Mesothelial cell of epicardium (in vitro differentiated cells): ENCODE results near the gene PRSS37. TPM values are rescaled to one million over a fixed set of nuclear protein-coding genes. Genes with fewer than 3 reads are reported as not detected.

ENCODE experiments used
- DNase-seq, 2 experiments: peaks; one replicate each; pipeline ENCODE4 v3.0.0; 2021; ENCODE audit warnings: low spot score in 2 of 2; ENCODE audit not compliant: unreplicated experiment in 2 of 2
- H3K27ac Mint-ChIP-seq: 2 replicates; pipeline ENCODE4 v1.8.0; 2021; ENCODE audit warnings: mixed read lengths
- H3K27me3 Mint-ChIP-seq: 2 replicates; pipeline ENCODE4 v1.8.0; 2021; ENCODE audit warnings: low read depth, mixed read lengths
- H3K36me3 Mint-ChIP-seq: 2 replicates; pipeline ENCODE4 v1.8.0; 2021; ENCODE audit warnings: mixed read lengths
- H3K4me1 Mint-ChIP-seq: 2 replicates; pipeline ENCODE4 v1.8.0; 2021; ENCODE audit warnings: mixed read lengths
- H3K4me3 Mint-ChIP-seq: 2 replicates; pipeline ENCODE4 v1.8.0; 2021; ENCODE audit warnings: mild to moderate bottlenecking, moderate library complexity, mixed read lengths
- H3K9me3 Mint-ChIP-seq: 2 replicates; pipeline ENCODE4 v1.8.0; 2021; ENCODE audit warnings: mixed read lengths
- total RNA-seq: library from RNA; stranded (reverse); gene quantifications from 3 replicates; pipeline ENCODE4 v1.2.1, GENCODE V29; 2021
- TF ChIP-seq, protein P1 (sequence below): fragments of 200-600 bp; sonication (generic); IDR thresholded peaks from one replicate; pipeline ENCODE4 v1.5.0; 2021; ENCODE audit warnings: antibody characterized with exemption; ENCODE audit not compliant: unreplicated experiment

The PRSS37 gene
- total RNA-seq, 1 donor from 2014 or later: not detected

DNA sequence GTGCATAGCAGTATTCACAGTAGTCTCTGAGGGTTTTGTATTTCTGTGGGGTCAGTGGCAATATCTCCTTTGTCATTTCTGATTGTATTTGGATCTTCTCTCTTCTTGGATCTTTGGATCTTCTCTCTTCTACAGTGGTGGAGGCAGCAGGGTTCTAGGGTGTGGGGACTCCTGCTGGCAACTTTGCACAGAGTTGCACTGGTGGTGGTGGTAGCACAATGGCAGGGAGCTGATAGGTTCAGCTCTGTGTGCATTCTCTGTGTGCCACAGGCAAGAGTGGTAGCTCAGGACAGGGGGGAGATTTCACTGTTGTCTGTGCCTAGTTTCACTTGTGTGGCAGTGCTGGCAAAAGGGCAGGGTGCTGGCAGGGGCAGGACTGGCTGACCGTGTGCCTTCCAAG lies 35.1 kb upstream of the PRSS37 start:
- Mint-ChIP-seq H3K27me3 (peaks cover 3% of the 10 kb centered on the region), H3K9me3 (peaks cover 4% of the 10 kb centered on the region), H3K4me1 (no peaks in the 10 kb centered on the region), H3K36me3 (no peaks in the 10 kb centered on the region), H3K27ac (no peak overlapping the region), H3K4me3 (no peak overlapping the region)
- DNase-seq: no peak
- TF ChIP-seq, protein P1, sequence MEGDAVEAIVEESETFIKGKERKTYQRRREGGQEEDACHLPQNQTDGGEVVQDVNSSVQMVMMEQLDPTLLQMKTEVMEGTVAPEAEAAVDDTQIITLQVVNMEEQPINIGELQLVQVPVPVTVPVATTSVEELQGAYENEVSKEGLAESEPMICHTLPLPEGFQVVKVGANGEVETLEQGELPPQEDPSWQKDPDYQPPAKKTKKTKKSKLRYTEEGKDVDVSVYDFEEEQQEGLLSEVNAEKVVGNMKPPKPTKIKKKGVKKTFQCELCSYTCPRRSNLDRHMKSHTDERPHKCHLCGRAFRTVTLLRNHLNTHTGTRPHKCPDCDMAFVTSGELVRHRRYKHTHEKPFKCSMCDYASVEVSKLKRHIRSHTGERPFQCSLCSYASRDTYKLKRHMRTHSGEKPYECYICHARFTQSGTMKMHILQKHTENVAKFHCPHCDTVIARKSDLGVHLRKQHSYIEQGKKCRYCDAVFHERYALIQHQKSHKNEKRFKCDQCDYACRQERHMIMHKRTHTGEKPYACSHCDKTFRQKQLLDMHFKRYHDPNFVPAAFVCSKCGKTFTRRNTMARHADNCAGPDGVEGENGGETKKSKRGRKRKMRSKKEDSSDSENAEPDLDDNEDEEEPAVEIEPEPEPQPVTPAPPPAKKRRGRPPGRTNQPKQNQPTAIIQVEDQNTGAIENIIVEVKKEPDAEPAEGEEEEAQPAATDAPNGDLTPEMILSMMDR: no peak

DNA sequence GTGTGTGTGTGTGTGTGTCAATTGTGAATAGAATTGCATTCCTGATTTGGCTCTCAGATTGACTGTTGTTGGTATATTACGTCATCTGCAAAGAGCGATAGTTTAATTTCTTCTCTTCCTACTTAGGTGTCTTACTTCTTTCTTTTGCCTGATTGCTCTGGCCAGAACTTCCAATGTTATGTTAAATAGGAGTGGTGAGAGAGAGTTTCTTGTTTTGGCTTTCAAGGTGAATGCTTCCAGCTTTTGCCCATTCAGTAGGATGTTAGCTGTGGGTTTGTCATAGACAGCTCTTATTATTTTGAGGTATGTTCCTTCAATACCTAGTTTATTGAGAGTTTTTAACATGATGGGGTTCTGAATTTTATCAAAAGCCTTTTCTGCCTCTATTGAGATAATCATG lies 34.2 kb upstream of the PRSS37 start:
- no peak for DNase-seq
- TF ChIP-seq, protein P1: no peak
- Mint-ChIP-seq H3K27me3 (peaks cover 3% of the 10 kb centered on the region), H3K9me3 (peaks cover 8% of the 10 kb centered on the region), H3K36me3 (no peaks in the 10 kb centered on the region), H3K4me3 (no peak overlapping the region), H3K27ac (no peak overlapping the region), H3K4me1 (no peaks in the 10 kb centered on the region)

DNA sequence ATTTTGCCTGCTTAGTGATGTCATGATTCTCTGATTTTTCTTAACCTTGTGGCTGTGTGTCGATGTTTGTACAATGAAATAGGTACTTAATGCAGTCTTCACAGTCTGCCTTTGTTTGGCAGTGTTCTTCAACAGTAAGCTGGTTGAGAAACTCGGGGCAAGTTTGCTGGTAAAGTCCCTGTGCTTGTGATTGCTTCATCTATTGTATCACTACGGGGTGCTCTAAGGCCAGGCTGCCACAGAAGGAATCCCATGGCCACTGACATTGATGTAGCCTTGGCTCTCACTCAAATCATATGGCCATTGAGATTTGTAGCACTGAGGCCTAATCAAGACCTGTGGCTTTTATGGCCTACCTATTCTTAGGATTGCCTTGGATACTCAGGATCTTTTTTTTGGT lies 33.5 kb upstream of the PRSS37 start:
- TF ChIP-seq, protein P1: no peak
- H3K27ac Mint-ChIP-seq: no peak overlapping the region
- peaks cover 3% of the 10 kb centered on the region for H3K27me3 Mint-ChIP-seq
- DNase-seq: no peak
- peaks cover 15% of the 10 kb centered on the region for H3K9me3 Mint-ChIP-seq
- H3K36me3 Mint-ChIP-seq: no peaks in the 10 kb centered on the region
- no peak overlapping the region for H3K4me3 Mint-ChIP-seq
- H3K4me1 Mint-ChIP-seq: no peaks in the 10 kb centered on the region

DNA sequence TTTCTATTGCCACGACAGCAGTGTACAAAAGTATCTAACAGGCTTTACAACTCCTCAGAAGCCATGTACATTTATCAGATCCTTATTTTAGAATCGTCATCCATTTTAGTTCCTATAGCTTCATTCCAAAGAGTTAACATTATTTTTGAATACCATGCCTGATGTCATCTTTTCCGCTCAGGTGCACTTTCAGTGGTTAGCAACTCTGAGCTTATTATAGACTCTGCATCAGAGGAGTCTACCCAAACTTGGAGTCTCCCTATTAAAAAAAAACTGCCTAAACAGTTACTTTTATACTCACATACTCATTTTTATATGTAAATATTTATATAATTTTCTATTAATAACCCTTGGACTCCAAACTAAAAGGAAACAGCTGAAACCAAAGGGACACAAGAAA lies 31.6 kb upstream of the PRSS37 start:
- Mint-ChIP-seq H3K27ac (no peak overlapping the region), H3K36me3 (no peaks in the 10 kb centered on the region), H3K27me3 (peaks cover 3% of the 10 kb centered on the region), H3K9me3 (peaks cover 12% of the 10 kb centered on the region), H3K4me3 (no peak overlapping the region), H3K4me1 (no peaks in the 10 kb centered on the region)
- TF ChIP-seq, protein P1: no peak
- DNase-seq: no peak

DNA sequence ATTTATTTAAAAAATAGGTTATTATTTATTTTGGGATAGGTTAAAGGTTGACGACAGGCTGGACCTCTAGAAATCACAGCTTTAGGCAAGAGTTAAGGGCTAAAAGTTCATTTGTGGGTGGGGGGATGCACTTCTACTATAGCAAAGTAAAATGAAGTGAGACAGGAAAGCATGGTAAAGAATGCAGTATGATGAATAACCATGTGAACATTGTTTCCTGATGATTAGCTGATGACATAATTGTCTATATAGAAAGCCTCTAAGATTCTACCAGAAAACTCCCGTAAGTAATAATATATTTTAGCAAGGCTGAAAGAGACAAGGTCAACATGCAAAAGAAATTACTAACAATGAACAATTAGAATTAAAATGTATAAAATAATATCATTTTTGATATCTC lies 25.7 kb upstream of the PRSS37 start:
- TF ChIP-seq, protein P1: no peak
- Mint-ChIP-seq H3K27me3 (no peaks in the 10 kb centered on the region), H3K4me1 (peaks cover 7% of the 10 kb centered on the region), H3K4me3 (no peak overlapping the region), H3K27ac (no peak overlapping the region), H3K9me3 (peaks cover 18% of the 10 kb centered on the region), H3K36me3 (no peaks in the 10 kb centered on the region)
- no peak for DNase-seq

DNA sequence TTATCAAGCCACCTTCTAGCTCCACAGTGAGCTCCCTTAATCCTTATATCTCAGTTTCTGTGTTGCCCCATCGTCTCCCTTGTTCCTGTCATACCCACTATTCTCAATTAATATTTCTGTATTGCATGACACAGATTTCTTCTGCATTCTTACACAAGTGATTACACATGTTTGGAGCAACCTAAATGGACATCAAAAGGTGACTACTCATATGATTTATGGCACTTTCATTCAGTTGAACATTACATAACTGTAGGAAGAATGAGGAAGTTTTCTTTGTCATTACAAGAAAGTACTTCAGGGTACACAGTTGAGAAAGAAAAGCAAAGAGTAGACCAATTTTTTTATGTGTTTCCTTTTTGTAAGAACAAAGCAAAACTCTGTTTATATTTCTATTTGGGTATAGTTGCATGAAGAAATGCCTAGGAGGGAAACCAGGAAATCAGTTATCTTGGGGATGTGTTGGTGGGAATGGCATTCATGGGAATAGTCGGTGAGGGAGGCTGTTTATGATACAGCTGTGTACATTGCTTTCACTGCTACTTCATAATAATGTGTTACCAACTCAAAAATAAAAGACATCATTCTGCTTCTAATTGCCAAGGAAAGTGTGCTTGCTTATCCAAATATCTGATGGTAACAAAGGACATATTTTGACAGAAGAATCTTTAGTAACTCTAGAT lies 23.6 kb upstream of the PRSS37 start:
- TF ChIP-seq, protein P1: no peak
- Mint-ChIP-seq H3K27ac (peak overlapping the region; percentile 39), H3K27me3 (peaks cover 1% of the 10 kb centered on the region), H3K4me1 (peaks cover 7% of the 10 kb centered on the region), H3K4me3 (no peak overlapping the region), H3K9me3 (peaks cover 9% of the 10 kb centered on the region), H3K36me3 (no peaks in the 10 kb centered on the region)
- no peak for DNase-seq
